Endothelial cell of umbilical vein (primary cell): ENCODE measurements around the gene AQR. TPM values are rescaled to one million over a fixed set of nuclear protein-coding genes. Genes with fewer than 3 reads are reported as not detected.

Source experiments
- BruUV-seq: library from RNA; stranded (reverse); fragments of 400-500 nt; replicated peaks from 2 replicates; lab custom pipeline; 2021; lab: Mats Ljungman, UMichigan
- CTCF ChIA-PET: fragments of 300-600, 350-600 bp; sonication (Branson Sonifier 250); formaldehyde crosslinking; loops from one replicate; lab custom pipeline; 2021; ENCODE audit warnings: antibody characterized with exemption, inconsistent platforms; lab: Charles Lee
- POLR2A ChIA-PET: fragments of 300-600, 350-600 bp; sonication (Branson Sonifier 250); formaldehyde crosslinking; loops from one replicate; lab custom pipeline; 2021; ENCODE audit warnings: antibody characterized with exemption, inconsistent platforms; lab: Charles Lee
- DNase-seq: peaks from one replicate; pipeline ENCODE4 v3.0.0-alpha.2; 2011; ENCODE audit warnings: low read depth, low spot score
- FAIRE-seq: peaks from 2 replicates; lab custom pipeline; 2011; peaks lifted over from hg19 to GRCh38; lab: Jason Lieb, UNC
- H2AFZ ChIP-seq: 2 replicates; pipeline ENCODE4 v1.6.0; 2012; ENCODE audit warnings: low read depth, low read length, control low read depth, inconsistent platforms
- H3K27ac ChIP-seq: 2 replicates; pipeline ENCODE4 v1.5.1; 2011; ENCODE audit warnings: low read depth, mild to moderate bottlenecking, control low read depth, low read length, moderate library complexity; ENCODE audit not compliant: insufficient read depth
- H3K27me3 ChIP-seq, 2 experiments: 2 replicates each; pipeline versions ENCODE4 v1.6.0 to v1.6.1; 2011; ENCODE audit warnings: low read length in 2 of 2, mixed read lengths in 1 of 2; ENCODE audit not compliant: control insufficient read depth in 2 of 2, insufficient read depth in 2 of 2
- H3K36me3 ChIP-seq, 2 experiments: 2 replicates in 1 of 2; 3 replicates in 1 of 2; pipeline ENCODE4 v1.5.1; 2011; ENCODE audit warnings: low read length in 2 of 2, mild to moderate bottlenecking in 1 of 2, moderate library complexity in 1 of 2; ENCODE audit not compliant: control insufficient read depth in 2 of 2, insufficient read depth in 2 of 2; ENCODE audit errors: extremely low read depth in 1 of 2
- H3K4me1 ChIP-seq: 3 replicates; pipeline ENCODE4 v1.5.1; 2011; ENCODE audit warnings: mild to moderate bottlenecking, low read length; ENCODE audit not compliant: control insufficient read depth, insufficient read depth; ENCODE audit errors: extremely low read depth
- H3K4me2 ChIP-seq: 2 replicates; pipeline ENCODE4 v1.6.1; 2011; ENCODE audit warnings: low read length, control low read depth, mixed read lengths; ENCODE audit not compliant: insufficient read depth
- H3K4me3 ChIP-seq, 3 experiments: fragments of 200-600 bp in 1 of 3; sonication (generic), shearing (Covaris generic) in 1 of 3; replicated peaks in 1 of 3; 2 replicates each; pipeline ENCODE4 v1.5.1; 2011 to 2016; ENCODE audit warnings: control low read depth in 3 of 3, low read length in 3 of 3, mild to moderate bottlenecking in 2 of 3, inconsistent platforms in 1 of 3, low read depth in 1 of 3, moderate library complexity in 1 of 3; ENCODE audit not compliant: insufficient read depth in 1 of 3
- H3K79me2 ChIP-seq: 2 replicates; pipeline ENCODE4 v1.6.0; 2012; ENCODE audit warnings: low read length, inconsistent platforms; ENCODE audit not compliant: control insufficient read depth, insufficient read depth
- H3K9ac ChIP-seq: replicated peaks from 2 replicates; pipeline ENCODE3; 2011; ENCODE audit warnings: low read length, control low read depth; ENCODE audit not compliant: insufficient read depth; ENCODE audit errors: extremely low read depth
- H3K9me1 ChIP-seq: replicated peaks from 3 replicates; pipeline ENCODE4 v1.6.0; 2011; ENCODE audit warnings: mild to moderate bottlenecking, low read length; ENCODE audit not compliant: control insufficient read depth, insufficient read depth; ENCODE audit errors: extremely low read depth
- H3K9me3 ChIP-seq: replicated peaks from 2 replicates; pipeline ENCODE4 v1.5.1; 2012; ENCODE audit warnings: low read length, inconsistent platforms; ENCODE audit not compliant: control insufficient read depth, insufficient read depth
- H4K20me1 ChIP-seq: replicated peaks from 2 replicates; pipeline ENCODE3; 2011; ENCODE audit warnings: mild to moderate bottlenecking, low read length; ENCODE audit not compliant: control insufficient read depth, insufficient read depth; ENCODE audit errors: extremely low read depth
- CTCF ChIP-seq, 2 donors: IDR thresholded peaks; 1 replicate in 1 of 2; 2 replicates in 1 of 2; pipeline ENCODE4 v1.5.1; 2011; ENCODE audit warnings: low read length in 2 of 2, mild to moderate bottlenecking in 2 of 2, moderate library complexity in 2 of 2, control low read depth in 1 of 2, inconsistent platforms in 1 of 2, low read depth in 1 of 2; ENCODE audit not compliant: insufficient read depth in 1 of 2; ENCODE audit errors: extremely low read depth in 1 of 2
- EZH2 ChIP-seq: IDR thresholded peaks from 2 replicates; pipeline ENCODE4 v1.6.1; 2012; ENCODE audit warnings: borderline replicate concordance, low read depth, mild to moderate bottlenecking, moderate library complexity, low read length, inconsistent platforms; ENCODE audit not compliant: severe bottlenecking
- FOS ChIP-seq: IDR thresholded peaks from 2 replicates; pipeline ENCODE4 v1.6.1; 2011; ENCODE audit warnings: mild to moderate bottlenecking, low read length, moderate library complexity, borderline replicate concordance; ENCODE audit not compliant: insufficient read depth
- GATA2 ChIP-seq: IDR thresholded peaks from 2 replicates; pipeline ENCODE4 v1.7.0; 2011; ENCODE audit warnings: low read depth, mild to moderate bottlenecking, moderate library complexity, mixed read lengths, low read length; ENCODE audit not compliant: insufficient read length, insufficient read depth
- JUN ChIP-seq: IDR thresholded peaks from 2 replicates; pipeline ENCODE4 v1.6.1; 2011; ENCODE audit warnings: borderline replicate concordance, low read depth; ENCODE audit not compliant: insufficient read length, insufficient read depth
- MAX ChIP-seq: IDR thresholded peaks from 2 replicates; pipeline ENCODE4 v1.6.1; 2011; ENCODE audit not compliant: insufficient read depth, insufficient read length
- MYC ChIP-seq: IDR thresholded peaks from one replicate; pipeline ENCODE4 v1.6.1; 2011; ENCODE audit warnings: mild to moderate bottlenecking, low read depth, low read length
- POLR2A ChIP-seq: IDR thresholded peaks from 2 replicates; pipeline ENCODE4 v1.6.1; 2012; ENCODE audit warnings: low read depth, mild to moderate bottlenecking, control low read depth, low read length
- POLR2AphosphoS5 ChIP-seq: IDR thresholded peaks from 2 replicates; pipeline ENCODE4 v1.6.1; 2012; ENCODE audit warnings: low read depth, mild to moderate bottlenecking, control low read depth, low read length, moderate library complexity; ENCODE audit not compliant: insufficient read depth
- dilution Hi-C: fragments of 300-500 bp; cut with MboI; formaldehyde crosslinking; loops from one replicate; pipeline ENCODE4 v1.15.0; 2019; ENCODE audit warnings: low sequenced_read_pairs; ENCODE audit not compliant: extremely low pct_ligation_motif_present
- intact Hi-C: fragments of 100-400 bp; cut with micrococcal nuclease; formaldehyde crosslinking; loops from one replicate; pipeline ENCODE4 v1.10.0; 2022
- polyA plus RNA-seq, 4 experiments: library from polyadenylated mRNA; depleted of rRNA in 3 of 4; stranded (reverse) in 3 of 4; unstranded in 1 of 4; fragments of >200 nt; gene quantifications; 2 replicates each; pipeline versions ENCODE4 v1.2.1 to v1.2.3, GENCODE V29; 2011 to 2012; ENCODE audit warnings: missing spikeins in 1 of 4
- total RNA-seq: library from RNA; stranded (reverse); gene quantifications from 2 replicates; pipeline ENCODE4 v1.2.3, GENCODE V29; 2021

The AQR gene
- total and polyA plus RNA-seq, 2 donors (not counting 3 experiments of a cell fraction or from before 2014, with no cell fraction given) = 18.7 to 37.5 TPM

DNA sequence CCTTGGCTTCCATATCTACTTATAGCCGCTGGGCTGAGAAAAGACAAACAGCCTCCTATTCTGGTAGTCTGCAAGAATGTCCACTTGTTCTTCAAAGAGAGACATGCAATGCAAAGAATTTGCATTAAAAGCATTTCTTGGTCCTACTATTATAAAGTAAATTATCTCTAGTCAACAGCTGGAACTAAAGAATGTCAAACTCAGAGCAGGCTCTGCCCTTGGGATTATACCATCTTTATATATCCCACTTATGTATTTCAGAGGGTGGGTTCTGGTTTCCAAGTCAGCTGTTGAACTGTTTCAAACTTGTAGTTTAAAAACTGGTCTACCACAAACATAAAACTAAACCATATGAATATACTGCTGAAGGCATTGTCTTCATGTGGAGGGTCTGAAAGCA lies 167.2 kb downstream of the AQR start:
- H3K79me2 ChIP-seq = no peaks in the 10 kb centered on the region
- CTCF ChIA-PET = interaction anchor here (1.5 kb wide), 1 partner anchor 10 kb away, joined by 5 read pairs; no protein-coding TSS in a partner anchor
- no peaks in the 10 kb centered on the region for H3K4me1 ChIP-seq
- no peaks in the 10 kb centered on the region for H3K36me3 ChIP-seq
- no peaks in the 10 kb centered on the region for H4K20me1 ChIP-seq
- H3K27ac ChIP-seq = no peak overlapping the region
- dilution Hi-C loops = no loop called here
- TF ChIP-seq CTCF (IDR thresholded peaks at IDR 0.05; ENCODE audit: extremely low read depth in 1 of 2, insufficient read depth in 1 of 2, low read depth in 1 of 2, low read length in 2 of 2) (no peak), GATA2 (no peak), POLR2AphosphoS5 (no peak), MYC (no peak), POLR2A (no peak), JUN (no peak), MAX (no peak), EZH2 (no peak), FOS (no peak)
- no peak overlapping the region for H2AFZ ChIP-seq
- DNase-seq (no peak), FAIRE-seq (no peak)
- H3K27me3 ChIP-seq = peaks cover 4 to 16% of the 10 kb centered on the region in 2 experiments
- no peak overlapping the region for H3K9ac ChIP-seq
- H3K4me2 ChIP-seq = no peak overlapping the region
- no TSS peak for BruUV-seq
- H3K9me1 ChIP-seq = no peaks in the 10 kb centered on the region
- POLR2A ChIA-PET = no interaction called here
- no peaks in the 10 kb centered on the region for H3K9me3 ChIP-seq
- intact Hi-C loops = no loop called here
- no peak overlapping the region for H3K4me3 ChIP-seq

Other genes starting within 250 kb of the AQR start
- gene GJD2, start 214.7 kb downstream of the AQR start, total RNA-seq = not detected in 2 replicates
- not detected in 2 replicates for gene GJD2, start 214.7 kb downstream of the AQR start, polyA plus RNA-seq
- not detected in 2 replicates for gene ACTC1, start 174.2 kb downstream of the AQR start, total RNA-seq
- 0.64 and 1.0 TPM in 2 replicates for gene ACTC1, start 174.2 kb downstream of the AQR start, polyA plus RNA-seq
- gene ZNF770, start 18.5 kb upstream of the AQR start, total RNA-seq = 29.3 and 30.3 TPM in 2 replicates
- 4.7 and 6.4 TPM in 2 replicates for gene ZNF770, start 18.5 kb upstream of the AQR start, polyA plus RNA-seq
- not detected in 2 replicates for gene NANOGP8, start 115.6 kb upstream of the AQR start, total RNA-seq
- not detected in 2 replicates for gene NANOGP8, start 115.6 kb upstream of the AQR start, polyA plus RNA-seq